UCSD-AML1 (cell line): Measurements from ENCODE around the gene ORMDL3.
"Not testable (repeated sequence)": the region's sequence is repeated elsewhere in the genome, so short reads cannot be mapped to it uniquely, and the experiment has no call there.

ENCODE experiments used
- DNase-seq: peaks from one replicate; lab custom pipeline; 2025; ENCODE audit not compliant: unreplicated experiment; lab: John Stamatoyannopoulos, UW

The ORMDL3 gene

GRCh38 chr17:39887078-39887477, 40.3 kb downstream of the ORMDL3 start:
- no peak for DNase-seq

GRCh38 chr17:39886102-39886501, 41.3 kb downstream of the ORMDL3 start:
- not testable (repeated sequence) for DNase-seq

GRCh38 chr17:39872751-39873150, 54.6 kb downstream of the ORMDL3 start:
- no peak for DNase-seq

GRCh38 chr17:39871801-39872200, 55.6 kb downstream of the ORMDL3 start:
- DNase-seq: no peak
